OCI-LY1 (cell line): ENCODE measurements around the gene ATXN1.

Source experiments
- H2AFZ ChIP-seq: fragments of 200-600 bp; sonication (generic), shearing (Covaris generic); 2 replicates; pipeline ENCODE4 v1.6.0; 2014; ENCODE audit warnings: antibody characterized with exemption, mild to moderate bottlenecking, low read length
- H3F3A ChIP-seq: fragments of 200-600 bp; sonication (generic), shearing (Covaris generic); 2 replicates; pipeline ENCODE4 v1.6.0; 2014; ENCODE audit warnings: mild to moderate bottlenecking, antibody characterized with exemption, low read length, moderate library complexity; ENCODE audit not compliant: insufficient read depth
- H3K27ac ChIP-seq: fragments of 200-600 bp; sonication (generic); 2 replicates; pipeline ENCODE4 v1.5.1; 2014; ENCODE audit warnings: low read length, mixed run types, mild to moderate bottlenecking, low read depth; ENCODE audit not compliant: poor library complexity, severe bottlenecking
- H3K27me3 ChIP-seq: fragments of 200-600 bp; sonication (generic); 2 replicates; pipeline ENCODE4 v1.6.0; 2014; ENCODE audit warnings: antibody characterized with exemption, mild to moderate bottlenecking, low read length, moderate library complexity; ENCODE audit not compliant: insufficient read depth
- H3K36me3 ChIP-seq: fragments of 200-600 bp; sonication (generic); 2 replicates; pipeline ENCODE4 v1.6.1; 2014; ENCODE audit warnings: mild to moderate bottlenecking, antibody characterized with exemption, low read length, moderate library complexity, mixed read lengths; ENCODE audit not compliant: insufficient read depth
- H3K4me1 ChIP-seq: fragments of 200-600 bp; sonication (generic); 2 replicates; pipeline ENCODE4 v1.5.1; 2014; ENCODE audit warnings: mild to moderate bottlenecking, low read length, moderate library complexity; ENCODE audit not compliant: insufficient read depth, severe bottlenecking
- H3K4me2 ChIP-seq: fragments of 200-600 bp; sonication (generic), shearing (Covaris generic); 2 replicates; pipeline ENCODE4 v1.6.1; 2014; ENCODE audit warnings: low read length
- H3K4me3 ChIP-seq: fragments of 200-600 bp; sonication (generic); 2 replicates; pipeline ENCODE4 v1.5.1; 2014; ENCODE audit warnings: low read length, low read depth, mild to moderate bottlenecking, mixed read lengths; ENCODE audit not compliant: poor library complexity, severe bottlenecking
- H3K79me2 ChIP-seq: fragments of 200-600 bp; shearing (Covaris generic); 2 replicates; pipeline ENCODE4 v1.6.1; 2016; ENCODE audit warnings: mixed run types, low read length, mixed read lengths; ENCODE audit not compliant: insufficient read depth
- H3K9ac ChIP-seq: fragments of 200-600 bp; sonication (generic), shearing (Covaris generic); 2 replicates; pipeline ENCODE4 v1.6.1; 2014; ENCODE audit warnings: mild to moderate bottlenecking, low read length, mixed read lengths
- H3K9me2 ChIP-seq: fragments of 200-600 bp; sonication (generic), shearing (Covaris generic); 2 replicates; pipeline ENCODE4 v1.6.1; 2014; ENCODE audit warnings: low read depth, mild to moderate bottlenecking, low read length, mixed read lengths
- H3K9me3 ChIP-seq: fragments of 200-600 bp; shearing (Covaris generic); 2 replicates; pipeline ENCODE4 v1.6.1; 2014; ENCODE audit warnings: low read length, mixed read lengths
- H4K20me1 ChIP-seq: fragments of 200-600 bp; sonication (generic), shearing (Covaris generic); 2 replicates; pipeline ENCODE4 v1.6.0; 2016; ENCODE audit warnings: mild to moderate bottlenecking, low read length; ENCODE audit not compliant: insufficient read depth
- CTCF ChIP-seq: fragments of 200-600 bp; sonication (generic), shearing (Covaris generic); IDR thresholded peaks from 2 replicates; pipeline ENCODE4 v1.5.1; 2017; ENCODE audit warnings: mild to moderate bottlenecking, antibody characterized with exemption, low read length, moderate library complexity, mixed read lengths
- EZH2 ChIP-seq: fragments of 200-600 bp; sonication (generic), shearing (Covaris generic); IDR thresholded peaks from 2 replicates; pipeline ENCODE4 v1.8.0; 2017; ENCODE audit warnings: borderline replicate concordance, mixed run types, mild to moderate bottlenecking, antibody characterized with exemption, low read length, moderate library complexity, mixed read lengths

Gene ATXN1

GRCh38 chr6:16299861-16300260 is 461.4 kb downstream of the ATXN1 start:
- no peaks in the 10 kb centered on the region for H3K36me3 ChIP-seq

GRCh38 chr6:16296061-16296670 is 465.1 kb downstream of the ATXN1 start:
- no peak overlapping the region for H3K27ac ChIP-seq
- H3K4me1 ChIP-seq = no peaks in the 10 kb centered on the region
- H4K20me1 ChIP-seq = no peaks in the 10 kb centered on the region
- H2AFZ ChIP-seq = no peak overlapping the region
- H3K27me3 ChIP-seq = peaks cover 8% of the 10 kb centered on the region; the same call in 1 of the 2 replicates
- H3K9ac ChIP-seq = no peak overlapping the region
- TF ChIP-seq CTCF (no peak), EZH2 (no peak)
- no peaks in the 10 kb centered on the region for H3F3A ChIP-seq
- H3K9me2 ChIP-seq = no peaks in the 10 kb centered on the region
- no peak overlapping the region for H3K4me3 ChIP-seq
- H3K36me3 ChIP-seq = no peaks in the 10 kb centered on the region
- no peaks in the 10 kb centered on the region for H3K9me3 ChIP-seq
- H3K79me2 ChIP-seq = no peaks in the 10 kb centered on the region
- no peak overlapping the region for H3K4me2 ChIP-seq

More at GRCh38 chr6:16299861-16300260, 461.4 kb downstream of the ATXN1 start:
- Histone ChIP-seq H3K79me2 (no peaks in the 10 kb centered on the region), H3K9me3 (no peaks in the 10 kb centered on the region), H3K9ac (no peak overlapping the region), H3K4me3 (no peak overlapping the region), H3K27me3 (peaks cover 5% of the 10 kb centered on the region; the same call in 1 of the 2 replicates), H3K27ac (no peak overlapping the region), H3K4me2 (no peak overlapping the region), H2AFZ (no peak overlapping the region), H3F3A (no peaks in the 10 kb centered on the region), H3K9me2 (no peaks in the 10 kb centered on the region), H3K4me1 (no peaks in the 10 kb centered on the region), H4K20me1 (no peaks in the 10 kb centered on the region)
- no peak for TF ChIP-seq EZH2
- TF ChIP-seq CTCF = no peak

GRCh38 chr6:16295471-16295870 is 465.8 kb downstream of the ATXN1 start:
- no peaks in the 10 kb centered on the region for H3K9me3 ChIP-seq
- H3F3A ChIP-seq = no peaks in the 10 kb centered on the region
- H2AFZ ChIP-seq = no peak overlapping the region
- no peaks in the 10 kb centered on the region for H4K20me1 ChIP-seq
- no peaks in the 10 kb centered on the region for H3K36me3 ChIP-seq
- H3K4me3 ChIP-seq = no peak overlapping the region
- no peak overlapping the region for H3K4me2 ChIP-seq
- no peak overlapping the region for H3K9ac ChIP-seq
- H3K27ac ChIP-seq = no peak overlapping the region
- no peaks in the 10 kb centered on the region for H3K4me1 ChIP-seq
- H3K9me2 ChIP-seq = no peaks in the 10 kb centered on the region
- TF ChIP-seq CTCF (no peak), EZH2 (no peak)
- peaks cover 8% of the 10 kb centered on the region; the same call in 1 of the 2 replicates for H3K27me3 ChIP-seq
- no peaks in the 10 kb centered on the region for H3K79me2 ChIP-seq
